Measurements from ENCODE around the gene HPSE2.

Gene HPSE2

DNA sequence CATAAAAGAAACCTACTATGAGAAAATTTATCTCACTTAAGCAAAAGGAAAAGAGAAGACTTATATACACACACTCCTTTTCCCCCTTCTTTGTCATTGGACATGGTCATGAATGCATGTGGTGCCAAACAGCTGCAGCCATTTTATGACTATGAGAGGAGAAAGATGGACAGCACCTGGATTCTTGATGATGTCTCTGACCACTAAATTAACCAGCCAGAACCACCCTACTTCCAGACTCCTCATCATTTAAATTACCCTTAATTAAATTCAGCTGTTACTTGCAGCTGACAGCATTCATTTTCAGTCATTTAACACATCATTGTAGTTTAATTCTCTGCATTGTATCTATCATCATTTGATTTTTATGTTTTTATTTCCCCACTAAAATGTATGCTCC lies 409.9 kb downstream of the HPSE2 start:
- no peak for DNase-seq

DNA sequence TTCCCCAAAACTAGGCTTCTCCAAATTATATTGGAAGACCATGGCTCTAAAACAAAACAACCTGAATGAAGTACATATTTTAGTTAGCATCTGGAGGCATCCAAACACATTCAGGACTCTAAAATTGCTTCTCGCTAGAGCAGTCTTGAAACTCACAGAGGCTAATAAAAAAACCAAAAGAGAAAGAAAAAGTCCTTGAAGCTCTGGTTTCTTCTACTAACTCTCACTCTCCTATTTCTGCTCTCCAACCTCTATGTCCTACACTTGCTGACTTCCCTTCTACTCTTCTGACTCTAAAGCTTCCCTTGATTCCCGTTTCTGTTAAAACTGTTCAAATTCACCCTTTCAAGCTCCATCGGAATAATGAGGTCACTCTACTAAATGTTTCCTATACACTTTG lies 418.3 kb downstream of the HPSE2 start:
- no peak for DNase-seq

DNA sequence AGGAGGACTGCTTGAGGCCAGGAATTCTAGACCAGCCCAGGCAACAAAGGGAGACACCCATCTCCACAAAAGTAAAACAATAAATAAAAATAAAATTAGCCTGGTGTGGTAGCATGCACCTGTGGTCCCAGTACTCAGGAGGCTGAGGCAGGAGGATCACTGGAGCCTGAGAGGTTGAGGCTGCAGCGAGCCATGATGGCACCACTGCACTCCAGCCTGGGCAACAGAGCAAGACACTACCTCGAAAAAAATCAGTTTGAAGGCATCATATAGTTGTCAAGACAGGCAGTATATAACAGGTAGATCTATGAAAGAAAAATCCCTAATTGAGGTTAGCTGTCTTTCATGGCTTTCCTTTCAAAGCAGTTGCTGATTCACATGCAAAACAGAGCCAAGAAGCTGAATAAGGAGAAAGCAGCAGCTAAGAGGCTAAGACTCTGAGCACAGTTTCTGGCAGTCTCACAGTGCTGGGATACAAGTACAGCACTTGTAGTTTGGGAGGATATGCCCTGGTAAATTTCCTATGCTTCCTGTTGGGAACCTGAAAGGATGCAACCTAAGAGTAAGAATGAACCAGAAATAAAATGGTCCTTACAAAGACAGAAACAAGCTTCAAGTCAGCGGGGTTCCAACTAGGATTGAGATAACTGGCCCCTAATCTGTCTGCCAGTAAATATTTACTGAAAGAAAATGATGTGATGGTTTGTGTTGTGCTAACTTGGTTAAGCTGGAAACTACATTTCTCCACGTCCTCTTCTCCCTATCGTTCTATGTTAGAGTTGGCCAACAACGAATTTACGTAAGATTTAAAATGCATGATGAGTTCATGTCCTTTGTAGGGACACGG lies 420.4 kb downstream of the HPSE2 start:
- DNase-seq = no peak

DNA sequence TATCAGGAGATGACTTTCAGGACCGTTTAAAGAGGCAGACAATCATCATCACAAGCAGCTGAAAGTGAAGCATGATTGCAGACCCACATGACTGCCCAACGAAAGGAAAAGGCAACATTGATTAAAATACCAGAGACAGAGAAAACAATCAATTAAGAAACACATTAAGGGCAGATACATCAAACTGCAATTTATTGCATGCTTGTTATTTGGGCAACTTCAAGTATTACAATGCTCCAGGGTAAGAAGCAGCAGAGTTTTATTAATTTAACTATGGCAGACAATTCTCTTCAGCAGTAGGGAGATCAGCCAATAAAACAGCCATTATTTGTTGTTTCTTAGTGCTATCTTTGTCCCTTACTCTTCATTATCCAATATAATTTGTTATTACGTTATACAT lies 421.2 kb downstream of the HPSE2 start:
- no peak for DNase-seq

DNA sequence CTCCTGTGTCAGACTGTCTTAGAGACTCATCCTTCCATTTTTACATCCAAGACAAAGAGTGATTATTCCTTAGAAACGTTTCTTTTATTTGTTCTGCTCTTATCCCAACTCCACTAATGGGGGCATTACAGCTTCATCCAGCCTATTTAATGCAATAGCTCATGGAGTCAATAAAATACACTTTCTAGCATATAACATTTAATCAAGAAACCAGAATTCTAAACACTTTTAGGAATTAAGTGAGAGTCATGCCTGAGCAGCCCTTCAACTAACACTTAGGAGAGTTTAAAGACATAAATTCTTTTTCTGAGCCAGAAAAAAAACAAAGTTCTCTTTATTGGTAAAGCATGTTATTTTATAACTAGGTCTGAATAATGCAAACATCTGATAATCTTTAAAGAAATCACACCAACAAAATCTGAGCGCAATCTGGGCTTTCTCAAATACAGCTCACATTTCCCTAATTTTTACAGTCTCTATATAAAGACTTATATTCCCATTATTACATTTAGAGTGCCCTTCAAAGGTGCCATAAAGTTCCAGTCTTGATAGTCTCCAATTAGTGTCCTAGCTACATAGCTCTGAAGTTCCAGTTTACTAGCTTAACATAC lies 427.3 kb downstream of the HPSE2 start:
- DNase-seq = no peak

DNA sequence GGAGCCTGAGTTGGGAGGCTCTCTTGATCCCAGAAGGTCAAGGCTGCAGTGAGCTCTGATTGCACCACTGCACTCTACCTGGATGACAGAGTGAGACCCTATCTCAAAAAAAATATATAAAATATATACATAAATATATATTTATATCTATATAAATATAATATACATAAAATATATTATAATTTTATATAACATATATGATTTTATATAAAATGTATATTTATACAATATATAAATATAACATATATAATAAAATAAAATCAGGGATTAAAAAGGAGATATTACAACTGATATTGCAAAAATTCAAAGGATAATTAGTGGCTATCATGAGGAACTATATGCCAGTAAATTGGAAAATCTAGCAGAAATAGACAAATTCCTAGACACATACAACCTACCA lies 435.4 kb downstream of the HPSE2 start:
- no peak for DNase-seq

DNA sequence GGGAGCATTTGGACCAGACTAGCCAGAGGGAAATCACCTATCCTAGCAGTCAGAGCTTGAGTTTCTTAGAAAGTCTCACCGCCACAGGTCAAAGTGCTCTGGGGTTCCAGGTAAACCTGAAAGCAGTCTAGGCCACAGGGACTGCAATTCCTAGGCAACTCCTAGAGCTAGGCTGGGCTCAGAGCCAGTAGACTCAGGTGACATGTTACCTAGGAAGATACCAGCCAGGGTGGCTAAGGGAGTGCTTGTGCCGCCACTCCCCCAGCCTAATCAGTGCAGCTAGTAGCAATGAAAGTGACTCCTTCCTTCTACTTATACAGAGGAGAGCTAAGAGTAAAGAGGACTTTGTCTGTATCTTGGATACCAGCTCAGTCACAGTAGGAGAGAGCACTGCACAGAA lies 440.2 kb downstream of the HPSE2 start:
- DNase-seq = no peak

DNA sequence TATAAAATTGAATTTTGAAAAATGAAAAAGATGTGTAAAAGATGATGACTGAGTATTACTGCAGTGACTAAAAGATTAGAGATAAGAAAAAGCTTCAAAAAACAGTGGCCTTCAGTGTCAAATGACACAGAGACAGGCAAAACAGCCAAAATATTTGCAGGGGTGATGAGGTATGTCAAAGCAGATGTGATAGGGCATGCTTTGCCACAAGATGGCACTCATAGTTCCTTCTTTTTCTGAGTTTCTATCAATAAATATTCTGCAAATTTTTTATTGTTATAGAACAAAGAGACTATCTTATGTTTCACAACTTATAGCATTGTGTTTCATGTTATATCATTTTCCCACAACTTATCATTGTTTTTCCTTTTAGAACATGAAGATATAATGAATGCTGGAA lies 444.8 kb downstream of the HPSE2 start:
- DNase-seq = no peak

DNA sequence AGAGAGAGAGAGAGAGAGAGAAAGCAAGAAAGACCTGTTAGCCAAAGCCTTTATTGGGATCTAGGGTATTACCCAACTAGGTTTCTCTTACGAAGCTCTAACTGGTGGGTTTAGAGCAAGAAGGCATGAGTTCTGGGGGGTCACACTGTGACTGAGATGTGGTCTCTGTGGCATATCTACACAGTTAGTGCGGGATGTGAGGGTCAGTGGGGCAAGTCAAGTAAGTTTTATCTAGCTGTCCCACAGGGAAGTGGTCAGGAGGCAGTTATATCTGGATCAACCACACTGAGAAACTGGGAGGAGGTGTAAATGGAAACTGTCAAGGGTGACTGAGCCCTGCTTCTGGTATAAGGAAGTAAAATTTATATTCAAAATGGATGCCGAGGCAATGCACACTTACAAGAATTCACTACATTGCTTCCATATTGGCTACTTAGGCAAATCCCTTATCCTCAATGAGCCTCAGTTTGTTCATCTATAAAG lies 457.3 kb downstream of the HPSE2 start:
- DNase-seq = peak; percentile 15

DNA sequence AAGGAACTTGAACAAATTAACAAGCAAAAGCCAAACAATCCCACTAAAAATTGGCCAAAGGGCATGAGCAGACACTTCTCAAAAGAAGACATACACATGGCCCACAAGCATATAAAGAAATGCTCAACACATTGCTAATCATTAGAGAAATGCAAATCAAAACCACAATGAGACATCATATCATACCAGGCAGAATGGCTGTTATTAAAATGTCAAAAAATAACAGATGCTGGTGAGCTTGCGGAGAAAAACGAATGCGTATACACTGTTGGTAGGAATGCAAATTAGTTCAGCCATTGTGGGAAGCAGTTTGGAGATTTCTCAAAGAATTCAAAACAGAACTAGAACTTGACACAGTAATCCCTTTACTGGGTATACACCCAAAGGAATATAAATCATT lies 477.2 kb downstream of the HPSE2 start:
- no peak for DNase-seq

DNA sequence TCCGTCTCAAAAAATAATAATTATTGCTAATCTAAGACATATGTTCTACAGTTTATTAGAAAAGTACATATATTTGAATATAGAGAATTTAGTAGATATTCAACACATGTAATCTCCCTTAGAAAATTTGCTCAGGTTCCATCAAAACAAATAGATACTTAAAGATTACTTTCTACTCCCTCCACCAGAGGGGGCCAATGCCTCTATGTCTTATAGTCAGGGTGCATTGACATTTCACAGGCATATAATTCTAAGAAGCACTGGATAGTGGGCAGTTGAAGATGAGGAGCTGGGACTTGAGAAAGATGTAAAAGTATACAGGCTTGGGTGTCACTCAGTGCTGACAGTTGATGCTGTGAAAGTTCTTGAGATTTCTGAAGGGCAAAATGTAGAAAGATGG lies 487.4 kb downstream of the HPSE2 start:
- no peak for DNase-seq

DNA sequence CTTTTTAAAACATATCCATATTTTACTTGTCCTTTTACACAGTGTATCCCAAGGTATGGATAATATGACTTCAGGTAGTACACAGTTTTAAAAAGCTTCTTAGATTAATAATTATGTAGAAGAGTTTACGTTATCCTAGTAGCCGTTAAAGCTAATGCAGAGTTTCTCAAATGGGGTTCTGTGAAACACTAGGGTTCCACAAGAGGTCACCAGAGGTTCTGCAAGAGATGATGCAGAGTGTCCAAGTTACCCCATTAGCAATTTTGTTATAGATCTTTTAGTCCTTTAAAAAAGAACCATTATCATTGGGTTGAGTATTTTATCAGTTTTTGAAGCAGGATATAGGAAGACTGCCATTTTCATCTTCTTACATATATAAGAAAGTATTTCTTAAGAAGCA lies 490.0 kb downstream of the HPSE2 start:
- no peak for DNase-seq

DNA sequence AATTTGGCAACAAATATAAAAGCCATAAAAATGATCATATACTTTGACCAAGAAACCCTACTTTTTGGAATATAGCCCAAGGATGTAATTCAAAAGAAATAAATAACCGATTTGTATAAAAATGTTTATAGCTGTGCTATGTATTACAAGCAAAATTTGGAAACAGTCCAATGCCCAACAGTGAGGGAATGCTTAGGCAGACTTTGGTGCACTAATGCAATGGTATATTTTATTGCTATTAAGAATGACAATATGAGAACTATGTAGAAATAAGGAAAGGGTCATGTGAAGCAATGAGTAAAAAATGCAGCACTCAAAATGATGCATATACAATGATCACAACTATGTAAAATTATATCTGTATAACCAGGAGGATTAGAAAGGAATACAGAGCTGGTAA lies 515.1 kb downstream of the HPSE2 start:
- no peak for DNase-seq

DNA sequence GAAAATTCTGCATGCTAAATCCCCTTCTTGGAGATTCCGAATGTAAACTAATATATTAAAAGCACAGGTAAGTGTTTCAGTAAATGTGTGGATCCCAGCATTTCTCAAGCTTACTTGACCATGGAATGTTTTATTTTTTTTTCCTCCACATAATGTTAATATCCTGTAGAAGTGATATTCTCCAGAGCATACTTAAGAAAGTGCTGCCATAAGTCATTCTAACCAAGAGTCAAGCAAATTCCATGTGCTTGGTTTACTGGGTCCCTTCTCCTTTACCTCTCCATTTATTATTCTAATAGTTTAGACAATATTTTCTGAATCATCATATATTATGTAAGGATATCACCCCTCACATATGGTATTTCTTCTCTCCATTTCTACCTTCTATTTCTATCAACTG lies 522.1 kb downstream of the HPSE2 start:
- no peak for DNase-seq

DNA sequence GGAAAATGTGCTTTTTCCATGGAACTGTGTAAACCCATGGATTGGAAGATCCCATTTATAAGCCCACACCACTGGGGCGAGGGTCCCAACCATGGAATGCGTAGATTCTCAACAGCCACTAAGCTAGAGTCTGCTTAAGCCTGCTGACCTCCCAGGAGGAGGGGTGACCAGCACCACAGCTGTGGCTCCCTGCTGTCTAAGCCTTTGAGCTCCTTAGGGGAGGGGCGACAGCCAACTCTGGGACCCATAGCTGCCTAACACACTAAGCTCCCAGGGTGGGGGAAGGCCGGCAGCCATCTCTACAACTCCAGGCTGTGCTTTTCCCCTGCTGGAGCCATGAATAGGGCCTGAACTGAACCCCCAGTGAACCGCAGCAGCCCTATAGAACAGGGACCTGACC lies 539.1 kb downstream of the HPSE2 start:
- no peak for DNase-seq

DNA sequence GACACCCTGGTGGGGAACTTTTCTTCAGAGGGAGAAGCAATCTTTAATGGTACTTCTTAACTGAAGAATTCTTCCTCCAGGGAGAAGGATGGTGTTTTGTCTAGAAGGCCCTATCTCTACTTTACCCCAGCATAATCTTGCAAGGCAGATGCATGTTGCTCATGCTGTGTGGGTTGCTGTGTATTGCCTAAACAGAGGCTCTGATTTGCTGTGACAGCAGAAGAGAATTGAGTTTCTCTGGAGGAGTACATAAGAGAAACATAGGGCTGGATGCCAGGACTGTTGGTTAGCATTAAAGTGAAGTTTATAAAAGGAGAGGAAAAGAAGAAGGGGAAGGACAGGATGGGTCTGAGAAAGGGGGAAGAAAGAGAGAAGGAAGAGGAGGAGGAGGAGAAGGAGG lies 540.8 kb downstream of the HPSE2 start:
- DNase-seq = no peak

DNA sequence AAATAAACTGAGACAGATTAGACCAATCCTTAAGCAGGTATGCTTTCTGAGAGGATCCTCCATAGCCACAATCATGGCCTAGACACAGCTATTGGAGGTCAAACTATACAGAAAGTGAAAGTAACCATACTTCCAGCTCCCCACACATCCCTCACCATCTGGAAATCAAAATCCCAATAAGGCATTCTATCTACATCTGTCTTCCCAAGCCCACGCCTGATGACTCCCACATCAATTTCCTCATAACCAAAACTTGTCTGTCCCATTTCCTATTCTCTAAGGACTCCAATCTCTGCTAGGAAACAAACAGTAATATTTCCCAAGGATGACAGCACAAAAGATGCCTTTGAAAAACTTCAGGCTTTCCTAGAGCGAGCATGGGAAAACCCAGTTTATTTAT lies 541.6 kb downstream of the HPSE2 start:
- no peak for DNase-seq

DNA sequence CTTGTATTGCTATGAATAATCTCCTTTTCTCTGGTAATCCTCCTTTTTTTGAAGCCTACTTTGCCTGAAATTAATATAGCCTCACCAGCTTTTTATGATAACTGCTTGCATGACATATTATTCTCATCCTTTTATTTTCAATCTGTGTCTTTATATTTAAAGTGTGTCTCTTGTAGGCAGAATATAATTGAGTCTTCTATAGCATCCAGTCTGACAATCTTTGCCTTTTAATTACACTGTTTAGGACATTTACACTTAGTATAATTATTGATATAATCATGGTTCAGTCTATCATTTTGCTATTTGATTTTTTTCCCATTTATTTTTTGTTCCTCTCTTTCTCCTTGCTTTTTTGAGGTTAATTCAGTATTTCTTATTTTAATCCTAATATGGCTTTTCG lies 548.0 kb downstream of the HPSE2 start:
- no peak for DNase-seq

DNA sequence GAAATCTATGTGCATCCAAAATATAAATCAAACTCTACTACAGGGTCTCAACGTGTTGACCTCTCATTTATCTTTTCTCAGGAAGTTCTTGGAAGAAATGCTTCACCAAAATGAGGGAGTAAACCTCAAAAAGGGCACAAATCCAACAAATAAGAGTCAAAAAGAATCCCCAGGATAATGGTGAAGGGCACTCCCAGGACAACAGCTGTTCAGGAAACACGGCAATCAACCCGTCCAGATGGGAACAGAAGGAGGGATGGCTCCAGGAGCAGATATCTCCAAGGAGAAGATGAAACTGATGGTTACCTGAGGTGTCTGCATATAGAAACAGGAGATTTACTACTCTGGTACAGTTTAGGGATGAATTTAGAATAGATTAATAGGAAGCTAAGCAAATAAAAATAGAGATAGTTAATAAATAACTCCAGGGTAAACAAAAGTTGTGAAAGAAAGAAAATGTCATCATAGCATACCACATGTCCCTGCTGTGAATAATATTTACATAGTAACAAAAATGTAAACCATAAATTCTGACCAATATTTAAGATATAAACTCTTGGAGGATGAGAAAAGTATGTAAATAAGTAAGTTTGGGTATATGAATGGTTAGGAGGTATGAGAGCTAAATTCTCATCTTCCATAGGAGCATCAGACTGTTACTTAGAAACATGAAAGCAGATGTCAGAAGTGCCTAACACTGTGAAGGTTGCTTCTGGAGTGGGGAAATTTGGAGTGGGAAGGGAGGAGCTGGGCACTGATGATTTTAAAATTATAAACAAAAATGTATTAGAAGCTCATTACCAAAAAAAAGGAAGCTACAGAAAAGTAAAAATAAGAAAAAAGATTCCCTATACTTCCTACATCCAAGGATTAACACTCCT lies 551.4 kb downstream of the HPSE2 start:
- DNase-seq = no peak

DNA sequence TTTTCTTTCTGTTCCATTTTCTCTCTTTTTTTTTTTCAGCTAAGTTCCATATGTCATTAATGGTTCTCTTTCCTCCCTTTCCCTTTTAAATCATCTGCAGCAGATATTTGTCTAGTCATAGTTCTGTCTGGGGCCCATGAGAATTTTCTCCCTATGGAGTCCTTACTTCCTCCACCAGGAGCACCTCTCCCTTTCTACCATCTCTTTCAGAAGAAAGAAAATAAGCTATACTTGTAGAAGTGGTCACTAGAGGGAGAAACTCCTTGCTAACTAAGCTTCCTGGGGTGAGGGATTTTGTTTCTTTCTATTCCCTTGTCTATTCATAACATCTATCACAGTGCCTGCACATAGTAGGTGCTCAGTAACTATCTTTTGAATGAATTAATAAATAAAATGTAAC lies 558.8 kb downstream of the HPSE2 start:
- DNase-seq = no peak

DNA sequence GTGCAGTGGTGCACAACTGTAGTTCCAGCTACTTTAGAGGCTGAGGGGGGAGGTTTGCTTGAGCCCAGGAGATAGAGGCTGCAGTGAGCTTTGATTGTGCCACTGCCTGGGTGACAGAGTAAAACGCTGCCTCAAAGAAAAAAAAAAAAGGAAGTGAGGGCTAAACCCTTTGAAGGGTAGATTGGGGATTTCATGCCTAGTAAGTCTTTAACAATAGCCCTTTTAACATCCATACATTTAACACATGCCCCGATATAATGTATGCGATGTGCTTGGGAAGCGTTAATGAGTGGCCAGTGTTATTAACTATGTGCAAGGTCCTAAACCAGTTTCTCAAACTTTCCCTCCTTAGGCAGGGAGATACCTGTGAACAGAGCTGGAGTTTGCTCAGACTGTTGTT lies 559.8 kb downstream of the HPSE2 start:
- no peak for DNase-seq

DNA sequence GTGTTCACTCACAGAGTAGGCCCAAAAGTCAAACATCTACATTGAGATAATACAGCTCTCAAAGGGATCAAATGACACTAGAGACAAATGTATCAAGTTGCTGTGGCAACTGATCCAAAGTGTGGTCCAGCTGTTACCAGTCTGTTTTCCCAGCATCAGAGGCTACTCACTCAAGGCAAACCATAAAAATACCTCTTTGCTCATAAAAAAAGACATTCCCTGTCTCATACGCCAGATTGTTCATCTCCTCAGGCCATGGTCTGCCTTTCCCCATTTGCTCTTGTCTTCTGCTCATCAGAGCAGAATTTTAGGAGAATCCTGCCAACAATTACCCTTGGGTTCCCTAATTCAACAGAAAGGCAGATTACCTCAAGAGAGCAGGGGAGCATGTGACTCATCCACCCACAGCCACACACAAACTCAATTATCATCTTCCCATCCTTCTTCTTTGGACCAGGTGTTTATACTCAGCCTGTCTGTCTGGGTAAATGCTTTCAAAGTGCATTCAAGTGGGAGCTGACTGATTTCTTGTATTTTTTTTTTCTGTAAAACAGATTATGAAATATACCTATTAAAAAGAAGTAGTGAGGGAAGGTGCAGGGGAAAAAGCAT lies 562.4 kb downstream of the HPSE2 start:
- DNase-seq = no peak

DNA sequence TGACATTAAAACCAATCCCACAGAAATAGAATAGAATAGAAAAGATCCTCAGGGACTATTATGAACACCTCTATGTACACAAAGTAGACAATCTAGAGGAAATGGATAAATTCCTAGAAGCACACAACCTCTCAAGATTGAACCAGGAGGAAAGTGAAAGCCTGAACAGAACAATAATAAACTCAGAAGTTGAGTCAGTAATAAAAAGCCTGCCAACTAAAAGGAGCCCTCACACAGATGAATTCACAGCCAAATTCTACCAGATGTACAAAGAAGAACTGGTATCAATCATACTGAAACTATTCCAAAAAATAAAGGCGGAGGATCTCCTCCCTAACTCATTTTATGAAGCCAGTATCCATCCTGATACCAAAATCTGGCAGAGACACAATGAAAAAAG lies 568.6 kb downstream of the HPSE2 start:
- DNase-seq = no peak

All from KG1 (cell line).